ENCODE measurements around the gene MORN5. TPM values are rescaled to one million over a fixed set of nuclear protein-coding genes. Genes with fewer than 3 reads are reported as not detected.

The MORN5 gene
- total and polyA plus RNA-seq, 3 donors from 2014 or later, result 19.2 to 183 (median 34.7) TPM

- WGBS, 2 donors, result 48 to 72% methylated on average over 5 of the region's 5 CpGs
- no peaks in the 10 kb centered on the region for H3K9me3 ChIP-seq
- no peak overlapping the region for H3K27ac ChIP-seq
- H3K36me3 ChIP-seq (ENCODE audit: low read depth, missing control alignments), result no peaks in the 10 kb centered on the region
- H3K4me3 ChIP-seq, result no peak overlapping the region
- intact Hi-C loops (cut with DNase I; ENCODE audit: low total_unique reads), result no loop called here
- DNase-seq, result no peak
- H3K4me1 ChIP-seq, result peaks cover 23% of the 10 kb centered on the region
- H3K27me3 ChIP-seq, result peaks cover 10% of the 10 kb centered on the region
- no peak for TF ChIP-seq CTCF (IDR thresholded peaks at IDR 0.05)
- no peak for TF ChIP-seq POLR2A (IDR thresholded peaks at IDR 0.05)
These were observed 63.1 kb downstream of the MORN5 start for GRCh38 chr9:122222791-122223190.

- Histone ChIP-seq H3K27me3 (peaks cover 10% of the 10 kb centered on the region), H3K27ac (no peak overlapping the region), H3K9me3 (no peaks in the 10 kb centered on the region), H3K4me3 (no peak overlapping the region), H3K36me3 (ENCODE audit: low read depth, missing control alignments) (no peaks in the 10 kb centered on the region), H3K4me1 (peaks cover 28% of the 10 kb centered on the region)
- no peak for DNase-seq
- WGBS, 2 donors, result 78 to 86% methylated on average over 5 of the region's 5 CpGs
- TF ChIP-seq CTCF (IDR thresholded peaks at IDR 0.05) (no peak), POLR2A (IDR thresholded peaks at IDR 0.05) (no peak)
- intact Hi-C loops (cut with DNase I; ENCODE audit: low total_unique reads), result no loop called here
These were observed 63.7 kb downstream of the MORN5 start for GRCh38 chr9:122223435-122223834.

GRCh38 chr9:122225312-122226141 lies 65.8 kb downstream of the MORN5 start:
- Histone ChIP-seq H3K4me1 (peaks cover 16% of the 10 kb centered on the region), H3K27ac (no peak overlapping the region), H3K36me3 (ENCODE audit: low read depth, missing control alignments) (no peaks in the 10 kb centered on the region), H3K9me3 (no peaks in the 10 kb centered on the region), H3K27me3 (peaks cover 8% of the 10 kb centered on the region), H3K4me3 (no peak overlapping the region)
- no peak for DNase-seq
- TF ChIP-seq CTCF (IDR thresholded peaks at IDR 0.05), result no peak
- TF ChIP-seq POLR2A (IDR thresholded peaks at IDR 0.05), result no peak
- intact Hi-C loops (cut with DNase I; ENCODE audit: low total_unique reads), result no loop called here
- 34 to 51% methylated on average over 31 to 49 of the region's 51 CpGs for WGBS, 2 donors

GRCh38 chr9:122226142-122226757 lies 66.5 kb downstream of the MORN5 start:
- WGBS, 2 donors, result 3 to 16% methylated on average over 15 to 50 of the region's 51 CpGs
- H3K27me3 ChIP-seq, result peaks cover 6% of the 10 kb centered on the region
- H3K36me3 ChIP-seq (ENCODE audit: low read depth, missing control alignments), result no peaks in the 10 kb centered on the region
- H3K4me3 ChIP-seq, result no peak overlapping the region
- H3K27ac ChIP-seq, result no peak overlapping the region
- intact Hi-C loops (cut with DNase I; ENCODE audit: low total_unique reads), result no loop called here
- H3K9me3 ChIP-seq, result no peaks in the 10 kb centered on the region
- peaks cover 16% of the 10 kb centered on the region for H3K4me1 ChIP-seq
- TF ChIP-seq CTCF (IDR thresholded peaks at IDR 0.05) (no peak), POLR2A (IDR thresholded peaks at IDR 0.05) (no peak)
- DNase-seq, result no peak

All from testis (tissue), 3 donors.